Activated CD4-positive, CD25-positive, alpha-beta regulatory T cell treated with anti-CD3 and anti-CD28 coated beads, Interleukin-2, amount 50 U/mL, for 72 hours (primary cell): Measurements from ENCODE around the gene LIN7B.

ENCODE experiments used
- DNase-seq: peaks from one replicate; pipeline ENCODE4 v3.0.0; 2021

Gene LIN7B

GRCh38 chr19:49148784-49149651 is 34.8 kb downstream of the LIN7B start:
- peak; percentile 82 for DNase-seq

GRCh38 chr19:49149652-49150105 is 35.5 kb downstream of the LIN7B start:
- peak; percentile 38 for DNase-seq

GRCh38 chr19:49150106-49150943 is 36.2 kb downstream of the LIN7B start:
- DNase-seq, result peak; percentile 55

- DNase-seq, result no peak
Measured at GRCh38 chr19:49150944-49151243, 36.7 kb downstream of the LIN7B start.

GRCh38 chr19:49151267-49152118 is 37.3 kb downstream of the LIN7B start:
- DNase-seq, result peak; percentile 59

- no peak for DNase-seq
Measured at GRCh38 chr19:49152119-49152550, 38.0 kb downstream of the LIN7B start.

- no peak for DNase-seq
Measured at GRCh38 chr19:49153167-49153809, 39.1 kb downstream of the LIN7B start.

GRCh38 chr19:49154279-49154678 is 40.1 kb downstream of the LIN7B start:
- no peak for DNase-seq

GRCh38 chr19:49155005-49155819 is 41.0 kb downstream of the LIN7B start, which contains the start of gene HRC:
Gene HRC, minus strand, starts transcription at chr19:49155396. Its CDS starts 159 bp downstream, at chr19:49155237.
- DNase-seq, result no peak

- no peak for DNase-seq
Measured at GRCh38 chr19:49155820-49156346, 41.7 kb downstream of the LIN7B start.

- DNase-seq, result no peak
Measured at GRCh38 chr19:49157445-49158224, 43.5 kb downstream of the LIN7B start, which contains the start of gene TRPM4. Gene TRPM4, plus strand, starts transcription at chr19:49157792. Its CDS starts 75 bp downstream, at chr19:49157867.

- no peak for DNase-seq
Measured at GRCh38 chr19:49160450-49161189, 46.5 kb downstream of the LIN7B start.

- no peak for DNase-seq
Measured at GRCh38 chr19:49161987-49162386, 47.8 kb downstream of the LIN7B start.

- DNase-seq, result no peak
Measured at GRCh38 chr19:49165111-49165750, 51.1 kb downstream of the LIN7B start.

- no peak for DNase-seq
Measured at GRCh38 chr19:49165865-49166301, 51.7 kb downstream of the LIN7B start.

- DNase-seq, result no peak
Measured at GRCh38 chr19:49167857-49168409, 53.8 kb downstream of the LIN7B start.
